Suppressor macrophage treated with lipopolysaccharide for 4 hours (primary cell): ENCODE results near the gene TMIGD3.
A peak's percentile ranks its signal among the peaks of the same experiment; 100 is the strongest.
"Not testable (repeated sequence)": the region's sequence is repeated elsewhere in the genome, so short reads cannot be mapped to it uniquely, and the experiment has no call there.

Experiments
- DNase-seq: peaks from one replicate; pipeline ENCODE4 v3.0.0-alpha.2; 2020

TMIGD3 gene

GRCh38 chr1:111503585-111504060 lies at the start of gene TMIGD3, which contains the start of gene ADORA3:
Gene TMIGD3, minus strand, starts transcription at chr1:111503633. Its CDS starts 279 bp downstream, at chr1:111503354.
Gene ADORA3, minus strand, starts transcription at chr1:111503633. Its CDS starts 279 bp downstream, at chr1:111503354.
- peak; percentile 81 for DNase-seq

DNA sequence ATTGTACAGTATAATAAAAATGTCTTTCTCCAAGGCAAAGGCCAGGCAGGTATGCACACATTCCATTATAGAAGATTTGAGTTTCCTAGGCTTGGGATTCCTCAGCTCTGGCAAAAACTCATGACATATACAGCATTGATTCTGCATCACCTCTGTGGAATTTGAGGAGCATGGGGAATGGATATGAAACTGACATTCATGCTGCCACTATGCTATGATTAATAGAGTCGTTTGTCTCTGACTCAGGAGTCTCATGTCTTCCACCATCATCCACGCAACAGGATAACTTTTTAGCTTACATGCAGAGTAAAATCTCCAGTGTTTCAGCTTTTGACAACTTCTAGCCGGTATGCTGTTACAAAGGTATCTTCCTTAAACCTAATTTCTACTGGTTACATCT lies 49.8 kb upstream of the TMIGD3 start:
- DNase-seq, result no peak

DNA sequence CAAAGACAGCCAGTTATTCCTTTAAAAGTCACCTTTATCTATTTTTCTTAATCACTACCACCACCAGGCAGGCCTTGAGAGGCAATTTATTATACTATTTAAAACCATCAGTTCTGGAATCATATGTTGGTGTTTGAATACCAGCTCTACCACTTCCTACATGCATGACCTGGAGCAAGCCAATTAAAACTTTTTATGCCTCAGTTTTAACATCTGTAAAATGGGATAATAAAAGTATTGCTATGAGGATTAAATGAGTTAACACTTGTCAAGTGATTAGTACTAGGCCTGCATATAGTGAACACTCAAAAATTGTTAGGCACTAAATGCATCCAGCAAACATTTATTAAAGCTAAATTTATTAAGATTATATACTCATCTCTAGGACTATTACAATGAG lies 49.2 kb upstream of the TMIGD3 start:
- no peak for DNase-seq

GRCh38 chr1:111551623-111552411 lies 48.4 kb upstream of the TMIGD3 start:
- no peak for DNase-seq

DNA sequence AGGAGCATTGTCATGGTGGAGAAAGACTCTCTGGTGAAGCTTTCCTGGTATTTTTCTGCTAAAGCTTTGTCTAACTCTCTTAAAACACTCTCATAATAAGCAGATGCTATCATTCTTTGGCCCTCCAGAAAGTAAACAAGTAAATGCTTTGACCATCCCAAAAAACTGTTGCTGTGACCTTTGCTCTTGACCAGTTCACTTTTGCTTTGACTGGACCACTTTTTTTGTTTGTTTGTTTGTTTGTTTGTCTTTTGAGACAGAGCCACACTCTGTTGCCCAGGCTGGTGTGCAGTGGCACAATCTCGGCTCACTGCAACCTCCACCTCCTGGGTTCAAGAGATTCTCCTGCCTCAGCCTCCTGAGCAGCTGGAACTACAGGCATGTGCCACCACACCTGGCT lies 44.4 kb upstream of the TMIGD3 start:
- DNase-seq, result not testable (repeated sequence)

GRCh38 chr1:111542187-111542586 lies 38.8 kb upstream of the TMIGD3 start:
- no peak for DNase-seq

DNA sequence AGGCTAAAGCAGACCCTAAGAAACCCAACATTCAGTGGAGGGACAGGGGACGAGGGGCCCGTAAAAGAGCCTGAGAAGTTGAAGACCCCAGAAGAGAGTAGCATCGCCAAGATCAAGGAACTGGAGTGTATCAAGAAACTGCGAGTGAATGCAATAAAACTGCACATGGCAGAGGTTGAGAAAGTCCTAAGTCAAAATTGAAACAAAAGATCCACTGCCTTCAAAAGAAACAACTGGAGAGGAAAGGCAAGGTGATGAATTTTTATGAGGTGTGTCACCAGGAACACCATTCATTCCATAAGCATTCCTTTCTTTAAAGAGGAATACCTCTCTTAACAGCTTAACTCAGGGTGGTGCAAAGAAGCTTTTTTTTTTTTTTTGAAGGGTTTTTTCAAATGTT lies 38.3 kb upstream of the TMIGD3 start:
- no peak for DNase-seq

DNA sequence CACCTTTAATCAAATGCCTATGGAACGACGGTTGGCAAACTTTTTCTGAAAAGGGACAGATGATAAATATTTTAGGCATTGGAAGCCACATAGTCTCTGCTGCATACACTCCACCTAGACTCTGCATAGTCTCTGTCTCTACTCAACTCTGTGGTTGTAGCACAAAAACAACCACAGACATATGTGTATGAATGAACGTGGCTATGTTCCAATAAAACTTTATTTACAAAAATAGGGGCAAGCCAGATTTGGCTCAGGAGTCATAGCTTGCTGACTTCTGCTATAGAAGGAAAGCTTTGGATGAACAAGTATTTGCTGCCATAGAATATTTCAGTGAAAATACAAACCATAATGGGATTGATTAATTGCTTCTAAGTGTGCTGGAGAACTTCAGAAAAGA lies 37.5 kb upstream of the TMIGD3 start:
- no peak for DNase-seq

DNA sequence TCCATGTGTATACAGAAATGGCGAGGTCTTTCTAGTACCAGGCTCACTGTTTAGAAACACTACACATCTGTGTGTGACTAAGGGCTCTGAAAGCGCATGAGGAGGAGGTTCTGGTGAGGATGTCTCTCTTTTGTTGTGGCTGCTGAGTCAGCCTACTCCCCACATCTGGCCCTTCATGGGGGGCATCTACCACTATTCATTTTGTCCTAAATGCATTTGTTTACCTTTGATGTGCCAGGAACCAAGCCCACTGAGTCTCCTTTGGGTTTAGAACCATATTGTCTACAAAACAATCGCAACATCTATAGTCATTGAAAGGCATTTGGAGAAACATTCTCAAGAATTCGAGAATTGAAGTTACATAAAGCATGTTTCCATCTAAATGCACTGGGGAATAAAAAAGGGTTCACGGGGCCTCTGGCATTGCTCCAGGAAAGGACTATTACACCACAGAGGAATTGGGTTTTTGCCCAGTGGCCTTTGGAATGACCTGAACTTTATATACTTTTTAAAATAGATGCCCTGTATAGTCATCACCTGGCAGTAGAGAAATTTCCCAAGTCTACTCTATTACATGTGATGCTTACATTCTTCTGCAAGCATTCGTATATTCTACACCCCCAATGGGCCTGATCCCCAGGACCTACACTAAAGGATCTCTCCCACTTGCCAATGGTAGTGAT lies 35.1 kb upstream of the TMIGD3 start:
- no peak for DNase-seq

GRCh38 chr1:111535256-111536191 lies 32.1 kb upstream of the TMIGD3 start:
- no peak for DNase-seq

- DNase-seq, result no peak
These were observed 16.6 kb upstream of the TMIGD3 start for GRCh38 chr1:111520053-111520452.

DNA sequence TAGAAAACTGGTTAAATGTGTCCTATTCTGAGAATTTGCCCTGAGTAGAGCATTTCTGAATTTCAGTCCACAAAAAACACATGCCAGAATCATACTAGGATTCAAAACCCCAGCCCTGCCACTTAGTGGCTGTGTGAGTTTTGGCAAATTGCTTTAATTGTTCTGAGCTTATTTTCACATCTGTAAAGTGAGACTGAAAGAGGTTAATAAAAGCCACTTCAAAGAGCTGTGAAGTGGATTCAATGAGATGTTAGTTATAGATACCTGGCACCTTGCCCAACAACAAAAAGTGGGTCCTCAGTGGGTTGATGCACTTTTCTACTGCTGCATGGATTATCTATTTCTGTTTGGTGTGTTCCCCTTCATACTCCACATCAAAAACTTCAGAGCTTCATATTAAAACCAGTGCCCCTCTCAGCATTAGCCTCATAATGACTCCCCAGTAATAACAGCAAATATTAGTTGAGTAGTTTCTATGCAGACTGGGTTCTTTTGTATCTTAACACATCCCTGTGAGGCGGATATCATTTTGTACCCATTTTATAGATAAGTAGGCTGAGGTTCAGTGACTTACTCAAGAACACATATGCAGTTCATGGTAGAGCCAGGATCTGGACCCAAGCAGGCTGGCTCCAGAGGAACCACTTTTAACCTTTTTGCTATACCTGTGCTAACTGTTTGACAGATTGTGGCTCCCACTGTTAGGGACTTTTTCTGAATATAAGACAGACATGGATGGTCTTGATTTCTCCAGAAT lies 14.2 kb upstream of the TMIGD3 start:
- DNase-seq, result no peak

DNA sequence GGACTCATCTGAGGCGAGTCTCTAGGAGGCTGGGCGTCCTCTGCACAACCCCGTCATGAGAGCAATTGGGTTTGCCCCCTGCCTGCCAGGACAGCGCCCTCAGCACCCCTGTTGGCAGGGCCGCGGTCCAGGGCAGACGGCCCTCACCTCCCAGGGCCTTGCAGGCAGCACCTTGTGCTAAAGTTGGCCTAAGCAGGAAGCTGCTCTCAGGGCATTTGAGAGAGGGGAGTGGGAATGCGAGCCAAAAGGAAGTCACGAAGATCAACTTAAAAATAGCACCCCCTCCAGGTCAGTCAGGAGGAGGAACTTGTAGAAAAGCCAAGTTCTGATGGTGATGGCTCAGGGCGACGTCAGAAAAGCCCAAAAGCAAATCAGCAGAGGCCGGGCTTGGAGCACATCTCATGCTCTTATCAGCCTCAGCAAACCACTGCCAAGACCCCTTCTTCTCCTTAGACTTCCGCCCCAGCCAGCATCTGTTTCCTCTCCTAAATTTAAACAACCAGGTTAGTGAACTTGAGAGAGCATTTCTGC lies 12.6 kb upstream of the TMIGD3 start:
- peak; percentile 46 for DNase-seq

GRCh38 chr1:111515291-111516004 lies 12.0 kb upstream of the TMIGD3 start:
- peak; percentile 59 for DNase-seq

- no peak for DNase-seq
These were observed 10.1 kb upstream of the TMIGD3 start for GRCh38 chr1:111513410-111514020.

DNA sequence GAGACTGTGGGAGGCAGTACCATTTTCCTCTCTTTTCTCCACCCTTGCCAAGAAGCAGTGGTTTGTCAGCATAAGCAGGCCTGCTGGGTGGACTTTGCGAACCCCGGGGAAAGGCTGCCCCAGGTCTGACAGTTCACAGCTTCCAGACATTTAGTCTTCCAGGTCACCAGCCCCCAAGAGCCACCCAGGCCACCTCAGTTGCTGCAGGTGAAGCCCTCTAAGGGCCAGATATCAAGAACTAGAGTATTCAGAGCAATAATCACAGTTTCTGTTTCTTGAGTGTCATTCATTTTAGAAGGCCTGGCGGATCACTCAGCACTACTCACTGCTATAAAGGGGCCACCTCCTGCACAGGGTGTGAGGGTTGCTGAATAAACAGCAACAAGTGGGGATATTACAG lies 9.5 kb upstream of the TMIGD3 start:
- DNase-seq, result no peak

DNA sequence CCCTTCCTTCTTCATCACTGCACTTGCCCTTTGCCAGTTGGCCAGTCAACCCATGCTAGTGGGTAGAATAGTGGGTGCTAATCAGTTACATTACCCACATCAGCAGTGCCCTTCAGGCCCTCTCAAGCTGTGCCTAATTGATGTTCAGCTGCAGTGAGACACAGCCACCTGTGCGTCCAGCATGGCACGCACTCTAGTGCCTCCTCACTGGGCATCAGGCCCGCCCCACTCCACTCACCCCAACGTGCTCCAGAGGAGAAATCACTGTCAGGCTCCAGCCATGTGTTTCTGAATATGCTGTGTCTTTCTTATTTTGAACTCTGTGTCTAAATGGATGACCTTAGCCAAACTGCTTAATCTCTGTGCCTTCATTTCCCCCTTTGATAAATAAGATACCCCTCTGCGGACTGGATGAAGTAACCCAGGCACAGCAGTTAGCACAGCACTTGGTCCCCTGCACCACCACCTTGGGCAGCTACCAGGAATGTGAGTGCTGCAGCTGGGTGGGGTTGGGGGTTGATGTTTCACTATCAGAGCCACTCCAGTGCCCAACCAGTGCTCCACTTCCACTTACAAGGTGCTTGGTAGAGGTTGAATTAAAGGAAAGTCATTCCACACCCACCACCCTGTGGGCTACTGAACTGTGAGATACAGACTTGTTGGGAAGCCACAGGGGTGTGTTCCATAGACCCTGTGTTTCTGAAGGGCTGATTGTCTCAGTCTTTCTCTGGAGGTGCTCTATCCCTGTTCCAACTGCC lies 8.9 kb upstream of the TMIGD3 start:
- DNase-seq, result no peak

DNA sequence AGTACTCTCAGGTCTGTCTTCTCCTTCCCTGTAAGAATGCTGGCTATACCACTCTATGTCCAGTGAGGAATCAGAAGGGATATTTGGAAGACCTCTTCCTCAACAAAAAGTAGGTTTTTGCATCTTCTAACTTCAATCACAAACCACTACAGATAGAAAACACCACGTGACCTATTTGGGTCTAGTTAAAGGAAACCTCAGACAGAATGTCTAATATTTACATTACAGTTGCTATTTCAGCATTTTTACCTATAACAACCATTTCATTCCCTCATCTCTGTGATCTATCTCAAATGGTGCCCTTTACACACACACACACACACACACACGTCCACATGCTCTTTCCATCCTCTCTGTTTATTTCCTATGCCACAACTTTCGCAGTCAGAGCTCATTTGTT lies 7.9 kb upstream of the TMIGD3 start:
- no peak for DNase-seq

DNA sequence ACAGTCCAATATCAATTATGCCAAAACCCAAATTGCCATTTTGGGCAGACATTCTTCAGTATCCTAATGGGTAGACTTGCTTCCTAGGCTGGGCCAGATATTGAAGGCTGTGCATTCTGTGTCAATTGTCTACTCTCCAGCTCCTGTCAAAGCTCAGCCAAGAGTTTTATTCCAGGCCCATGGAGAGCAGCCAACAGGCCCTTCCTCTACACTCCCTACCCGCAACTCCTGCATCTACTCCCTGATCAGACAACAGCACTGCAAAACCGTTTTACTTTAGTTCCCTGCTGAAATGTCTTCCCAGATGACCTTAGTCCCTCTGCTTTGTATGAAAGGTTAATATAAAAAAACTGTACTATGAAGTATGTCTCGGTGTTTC lies 6.6 kb upstream of the TMIGD3 start:
- no peak for DNase-seq
